HFF-Myc (cell line): Measurements from ENCODE around the gene FKBP5.
A peak's percentile ranks its signal among the peaks of the same experiment; 100 is the strongest.

Experiments
- DNase-seq: peaks from one replicate; pipeline ENCODE4 v3.0.0-alpha.2; 2011; ENCODE audit warnings: low read depth; ENCODE audit errors: extremely low read depth
- H3K4me3 ChIP-seq: replicated peaks from 2 replicates; pipeline ENCODE4 v1.5.1; 2011; ENCODE audit warnings: low read depth, mild to moderate bottlenecking, control low read depth, low read length
- TF ChIP-seq, protein P1 (sequence below): IDR thresholded peaks from 2 replicates; pipeline ENCODE4 v1.5.1; 2012; ENCODE audit warnings: mild to moderate bottlenecking, low read depth, low read length, control low read depth; ENCODE audit errors: missing control alignments

Gene FKBP5

DNA sequence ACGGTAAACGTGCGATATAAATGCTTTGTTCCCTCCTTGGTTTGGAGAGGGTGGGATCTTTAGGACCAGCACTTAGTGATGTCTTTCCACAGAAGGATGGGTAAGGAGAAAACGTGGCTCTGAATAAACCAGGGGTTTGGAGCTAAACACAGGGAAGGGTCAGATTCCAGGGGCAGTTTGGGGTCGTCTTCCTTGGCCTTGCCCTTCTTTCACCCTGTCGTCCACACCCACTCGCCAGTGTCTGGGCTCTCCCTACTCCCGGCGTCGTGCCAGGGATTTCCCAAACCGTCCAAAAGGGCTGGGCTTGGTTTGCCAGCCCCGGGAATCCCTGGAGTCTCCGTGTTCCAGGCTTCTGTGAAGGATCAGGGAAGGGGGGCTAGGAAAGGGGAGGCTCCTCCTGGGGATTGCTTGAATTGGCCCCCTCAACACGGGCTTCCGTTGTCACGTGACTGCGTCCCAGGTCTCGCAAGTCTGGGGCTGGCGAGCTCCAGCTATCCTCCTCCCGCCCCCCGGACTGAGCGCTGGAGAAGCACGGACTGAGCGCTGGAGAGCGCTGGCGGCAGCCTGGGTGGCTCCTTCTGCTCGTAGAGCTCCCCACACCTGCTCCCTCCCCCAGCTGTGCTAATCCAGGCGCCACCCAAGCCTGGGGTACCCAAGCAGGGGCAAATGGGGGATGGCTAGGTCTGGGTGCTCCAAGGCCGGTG, 38.7 kb upstream of the FKBP5 start:
- DNase-seq: no peak
- peak overlapping the region; percentile 51 for H3K4me3 ChIP-seq
- TF ChIP-seq, protein P1, sequence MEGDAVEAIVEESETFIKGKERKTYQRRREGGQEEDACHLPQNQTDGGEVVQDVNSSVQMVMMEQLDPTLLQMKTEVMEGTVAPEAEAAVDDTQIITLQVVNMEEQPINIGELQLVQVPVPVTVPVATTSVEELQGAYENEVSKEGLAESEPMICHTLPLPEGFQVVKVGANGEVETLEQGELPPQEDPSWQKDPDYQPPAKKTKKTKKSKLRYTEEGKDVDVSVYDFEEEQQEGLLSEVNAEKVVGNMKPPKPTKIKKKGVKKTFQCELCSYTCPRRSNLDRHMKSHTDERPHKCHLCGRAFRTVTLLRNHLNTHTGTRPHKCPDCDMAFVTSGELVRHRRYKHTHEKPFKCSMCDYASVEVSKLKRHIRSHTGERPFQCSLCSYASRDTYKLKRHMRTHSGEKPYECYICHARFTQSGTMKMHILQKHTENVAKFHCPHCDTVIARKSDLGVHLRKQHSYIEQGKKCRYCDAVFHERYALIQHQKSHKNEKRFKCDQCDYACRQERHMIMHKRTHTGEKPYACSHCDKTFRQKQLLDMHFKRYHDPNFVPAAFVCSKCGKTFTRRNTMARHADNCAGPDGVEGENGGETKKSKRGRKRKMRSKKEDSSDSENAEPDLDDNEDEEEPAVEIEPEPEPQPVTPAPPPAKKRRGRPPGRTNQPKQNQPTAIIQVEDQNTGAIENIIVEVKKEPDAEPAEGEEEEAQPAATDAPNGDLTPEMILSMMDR: no peak

DNA sequence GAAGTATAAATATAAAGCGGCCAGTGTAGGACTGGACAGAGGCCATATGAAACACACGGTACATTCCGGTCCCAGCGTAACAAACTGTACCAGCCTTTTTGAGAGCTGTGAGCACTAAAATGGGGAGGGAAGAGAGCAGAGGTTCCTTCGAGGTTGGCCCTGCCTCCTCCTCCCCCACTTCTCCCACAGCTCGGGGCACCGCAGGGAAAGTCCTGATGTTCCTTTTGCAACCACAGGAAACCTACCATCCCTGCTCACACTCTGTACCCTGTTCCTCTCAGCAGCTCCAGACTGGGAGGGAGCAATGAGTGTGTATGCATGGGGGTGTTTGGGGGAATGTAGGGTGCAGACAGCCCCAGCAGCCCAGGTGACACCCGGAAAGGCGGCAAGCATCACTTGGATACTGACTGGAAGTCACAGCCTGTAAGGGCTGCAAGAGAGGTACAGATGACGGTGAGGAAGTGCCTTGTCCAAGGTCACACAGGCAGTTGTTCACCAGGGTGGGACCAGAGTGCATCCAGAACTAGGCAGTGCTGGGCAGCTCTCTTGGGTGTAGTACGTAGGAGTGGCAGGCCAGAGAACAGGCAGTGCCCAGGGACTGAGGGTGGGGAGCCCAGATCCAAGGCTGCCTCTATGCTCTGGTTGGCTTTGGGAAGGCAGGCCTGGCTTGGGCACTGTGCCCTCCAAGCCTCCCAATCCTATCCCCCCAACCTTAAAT, 37.2 kb upstream of the FKBP5 start:
- TF ChIP-seq, protein P1: no peak
- H3K4me3 ChIP-seq: no peak overlapping the region
- no peak for DNase-seq

DNA sequence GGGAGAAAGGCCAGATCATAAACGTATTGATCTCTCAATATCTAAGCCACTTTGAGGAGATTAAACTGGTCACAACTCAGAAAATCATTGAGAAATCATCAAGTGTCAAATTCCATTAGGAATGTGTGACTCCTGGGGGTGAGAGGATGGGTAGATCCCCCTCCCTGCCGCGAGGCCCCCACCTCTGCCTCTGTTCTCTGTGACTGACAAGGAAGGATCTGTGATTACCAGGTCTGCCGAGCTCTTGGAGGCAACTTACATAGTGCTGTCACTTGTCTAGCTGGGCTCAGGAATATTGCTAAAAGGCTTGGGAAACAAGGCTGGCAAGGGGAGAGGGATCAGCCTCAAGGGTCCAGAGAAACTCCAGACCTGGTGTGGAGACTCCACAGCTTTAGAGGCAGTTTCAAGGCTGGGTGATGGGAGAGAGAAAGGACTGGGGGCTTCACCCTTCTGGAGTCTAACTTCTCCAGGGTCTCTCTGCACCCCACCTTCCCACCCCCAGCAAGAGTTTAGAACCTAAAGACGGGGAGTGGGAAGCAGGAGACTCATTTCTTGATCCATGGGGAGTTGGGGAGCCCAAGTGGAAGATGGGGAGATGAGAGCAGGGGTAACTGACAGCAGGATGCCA, 36.5 kb upstream of the FKBP5 start:
- no peak overlapping the region for H3K4me3 ChIP-seq
- no peak for DNase-seq
- TF ChIP-seq, protein P1: no peak

DNA sequence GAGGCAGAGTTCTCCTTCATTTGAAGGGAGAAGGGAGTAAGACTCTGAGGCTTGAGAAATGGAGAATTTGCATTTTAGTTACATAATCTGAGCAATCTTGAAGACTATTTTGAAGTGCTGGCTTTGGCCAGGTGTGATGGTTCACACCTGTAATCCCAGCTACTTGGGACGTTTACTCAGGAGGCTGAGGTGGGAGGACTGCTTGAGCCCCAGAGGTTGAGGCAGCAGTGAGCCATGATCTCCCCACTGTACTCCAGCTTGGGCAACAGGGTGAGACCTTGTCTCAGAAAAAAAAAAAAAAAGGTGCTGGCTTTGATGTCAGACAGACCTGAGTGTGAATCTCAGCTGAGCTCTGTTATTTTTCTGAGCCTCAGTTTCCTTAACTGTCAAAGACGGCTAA, 35.8 kb upstream of the FKBP5 start:
- DNase-seq: no peak
- no peak overlapping the region for H3K4me3 ChIP-seq
- TF ChIP-seq, protein P1: no peak

DNA sequence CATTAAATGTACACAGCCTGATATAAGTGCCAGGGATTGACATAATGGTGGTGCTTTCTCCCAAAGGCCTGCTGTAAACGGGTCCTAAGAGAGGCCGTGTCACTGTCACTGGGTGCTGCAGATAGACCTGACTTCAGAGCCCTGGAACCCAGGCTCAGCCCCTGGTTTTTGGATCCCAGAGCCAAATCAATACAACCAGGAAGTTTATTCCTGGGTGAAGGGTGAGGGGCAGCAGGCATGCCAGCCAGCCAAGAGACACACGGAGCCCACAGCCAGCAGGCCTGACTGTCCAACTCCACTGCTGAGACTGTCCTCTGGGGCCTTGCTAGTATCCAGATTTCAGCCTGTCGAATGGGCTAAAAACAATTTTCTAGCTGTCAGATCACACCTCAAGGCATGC, 35.3 kb upstream of the FKBP5 start:
- TF ChIP-seq, protein P1: no peak
- no peak for DNase-seq
- no peak overlapping the region for H3K4me3 ChIP-seq

DNA sequence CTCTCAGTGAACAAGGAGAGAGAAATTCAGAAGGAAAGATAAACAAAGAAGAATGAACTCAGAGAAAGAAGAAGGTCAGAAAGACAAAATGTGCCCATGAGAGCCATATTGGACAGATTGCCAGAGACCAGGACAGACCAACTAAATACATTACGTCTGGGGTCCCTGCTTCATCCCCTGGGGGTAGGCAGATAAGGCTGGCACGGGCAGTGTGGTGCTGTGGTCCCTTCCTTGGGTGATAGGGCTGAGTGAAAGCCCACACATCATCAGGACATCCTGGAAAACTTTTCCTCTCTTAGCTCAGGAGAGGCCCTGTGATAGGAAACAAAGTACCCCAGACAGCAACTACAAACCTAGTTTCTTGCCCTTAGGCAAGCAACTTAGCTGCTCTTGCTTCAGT, 34.9 kb upstream of the FKBP5 start:
- no peak overlapping the region for H3K4me3 ChIP-seq
- no peak for DNase-seq
- TF ChIP-seq, protein P1: no peak
